ENCODE data around the gene GHR. TPM values are rescaled to one million over a fixed set of nuclear protein-coding genes. Genes with fewer than 3 reads are reported as not detected.

GHR gene
- total RNA-seq, 4 donors from 2014 or later, result 16.9 to 20.9 (median 20.2) TPM

- DNase-seq (ENCODE audit: low spot score in 2 of 2), result no peak
- WGBS, result 88% methylated on average over 4 of the region's 4 CpGs
- no peak for TF ChIP-seq POLR2A (IDR thresholded peaks at IDR 0.05)
- TF ChIP-seq CTCF (IDR thresholded peaks at IDR 0.05), result no peak
- no peak for TF ChIP-seq EP300 (IDR thresholded peaks at IDR 0.05)
- Histone ChIP-seq H3K27me3 (no peaks in the 10 kb centered on the region), H3K36me3 (no peaks in the 10 kb centered on the region), H3K4me1 (peaks cover 9% of the 10 kb centered on the region), H3K4me3 (no peak overlapping the region), H3K9me3 (no peaks in the 10 kb centered on the region), H3K27ac (no peak overlapping the region)
Observed at GRCh38 chr5:42597318-42597937, 174.2 kb downstream of the GHR start.

GRCh38 chr5:42598311-42598710, 175.1 kb downstream of the GHR start:
- TF ChIP-seq POLR2A (IDR thresholded peaks at IDR 0.05) (no peak), EP300 (IDR thresholded peaks at IDR 0.05) (no peak), POLR2AphosphoS5 (IDR thresholded peaks at IDR 0.05) (no peak)
- no peaks in the 10 kb centered on the region for H3K9me3 ChIP-seq
- peaks cover 9% of the 10 kb centered on the region for H3K4me1 ChIP-seq
- no peak overlapping the region for H3K4me3 ChIP-seq
- H3K27ac ChIP-seq, result no peak overlapping the region
- H3K27me3 ChIP-seq, result no peaks in the 10 kb centered on the region
- DNase-seq (ENCODE audit: low spot score in 2 of 2), result no peak
- no peaks in the 10 kb centered on the region for H3K36me3 ChIP-seq

GRCh38 chr5:42599106-42599505, 175.9 kb downstream of the GHR start:
- DNase-seq (ENCODE audit: low spot score in 2 of 2), result no peak
- Histone ChIP-seq H3K4me3 (no peak overlapping the region), H3K4me1 (peaks cover 13% of the 10 kb centered on the region), H3K9me3 (no peaks in the 10 kb centered on the region), H3K36me3 (no peaks in the 10 kb centered on the region), H3K27me3 (no peaks in the 10 kb centered on the region), H3K27ac (no peak overlapping the region)
- TF ChIP-seq POLR2AphosphoS5 (IDR thresholded peaks at IDR 0.05) (no peak), CTCF (IDR thresholded peaks at IDR 0.05) (no peak), EP300 (IDR thresholded peaks at IDR 0.05) (no peak), POLR2A (IDR thresholded peaks at IDR 0.05) (no peak)
- 65% methylated on average over 3 of the region's 3 CpGs for WGBS

DNA sequence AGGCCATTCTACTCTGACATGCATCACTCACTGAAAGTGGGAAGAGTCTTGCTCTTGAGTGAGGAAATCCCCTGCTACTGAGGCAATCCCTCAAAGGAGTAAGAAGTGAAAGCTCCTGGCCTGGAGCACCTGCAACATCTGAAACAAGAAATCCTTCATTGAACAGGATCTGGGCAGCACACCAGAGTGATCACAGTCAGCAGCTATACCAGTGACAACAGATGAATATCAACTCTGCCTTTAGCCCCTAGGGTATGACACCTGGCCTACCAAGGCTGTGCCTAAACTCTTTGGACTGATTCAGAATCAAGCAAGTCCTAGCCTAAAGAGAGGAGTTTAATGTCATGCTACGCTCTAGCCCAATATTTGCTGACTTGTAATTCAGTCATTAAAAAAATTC, 177.2 kb downstream of the GHR start:
- Histone ChIP-seq H3K4me3 (no peak overlapping the region), H3K9me3 (no peaks in the 10 kb centered on the region), H3K27me3 (no peaks in the 10 kb centered on the region), H3K4me1 (peaks cover 19% of the 10 kb centered on the region), H3K36me3 (no peaks in the 10 kb centered on the region), H3K27ac (no peak overlapping the region)
- TF ChIP-seq POLR2AphosphoS5 (IDR thresholded peaks at IDR 0.05) (no peak), CTCF (IDR thresholded peaks at IDR 0.05) (no peak), EP300 (IDR thresholded peaks at IDR 0.05) (no peak), POLR2A (IDR thresholded peaks at IDR 0.05) (no peak)
- 87% methylated on average over 1 of the region's 1 CpG for WGBS
- no peak for DNase-seq (ENCODE audit: low spot score in 2 of 2)

GRCh38 chr5:42604171-42604711, 181.0 kb downstream of the GHR start:
- Histone ChIP-seq H3K4me1 (peaks cover 13% of the 10 kb centered on the region), H3K4me3 (no peak overlapping the region), H3K27ac (no peak overlapping the region), H3K27me3 (no peaks in the 10 kb centered on the region), H3K9me3 (no peaks in the 10 kb centered on the region), H3K36me3 (no peaks in the 10 kb centered on the region)
- no peak for TF ChIP-seq EP300 (IDR thresholded peaks at IDR 0.05)
- no peak for TF ChIP-seq POLR2A (IDR thresholded peaks at IDR 0.05)
- no peak for DNase-seq (ENCODE audit: low spot score in 2 of 2)

GRCh38 chr5:42605490-42605889, 182.3 kb downstream of the GHR start:
- DNase-seq (ENCODE audit: low spot score in 2 of 2), result no peak
- H3K27me3 ChIP-seq, result no peaks in the 10 kb centered on the region
- no peaks in the 10 kb centered on the region for H3K36me3 ChIP-seq
- TF ChIP-seq EP300 (IDR thresholded peaks at IDR 0.05), result no peak
- no peak for TF ChIP-seq CTCF (IDR thresholded peaks at IDR 0.05)
- TF ChIP-seq POLR2A (IDR thresholded peaks at IDR 0.05), result no peak
- H3K27ac ChIP-seq, result no peak overlapping the region
- H3K4me3 ChIP-seq, result no peak overlapping the region
- peaks cover 13% of the 10 kb centered on the region for H3K4me1 ChIP-seq
- H3K9me3 ChIP-seq, result no peaks in the 10 kb centered on the region
- WGBS, result 82% methylated on average over 2 of the region's 2 CpGs

Data from suprapubic skin (tissue), 4 donors.